Coronary artery (tissue), 2 donors: ENCODE data around the gene THYN1.

Experiments used
- DNase-seq: peaks from one replicate; pipeline ENCODE4 v3.0.0-alpha.2; 2017; ENCODE audit warnings: low spot score
- H3K27ac ChIP-seq, 2 donors: fragments of 200-600 bp; sonication (generic); one replicate each; pipeline ENCODE4 v1.5.1; 2016 to 2019
- H3K4me3 ChIP-seq: fragments of 200-600 bp; sonication (generic); 2 replicates; pipeline ENCODE4 v1.5.1; 2016; ENCODE audit warnings: mild to moderate bottlenecking, moderate library complexity
- TF ChIP-seq, protein P1 (sequence below): fragments of 200-600 bp; sonication (generic); IDR thresholded peaks from one replicate; pipeline ENCODE4 v1.5.1; 2019; ENCODE audit warnings: antibody characterized with exemption

The THYN1 gene

DNA sequence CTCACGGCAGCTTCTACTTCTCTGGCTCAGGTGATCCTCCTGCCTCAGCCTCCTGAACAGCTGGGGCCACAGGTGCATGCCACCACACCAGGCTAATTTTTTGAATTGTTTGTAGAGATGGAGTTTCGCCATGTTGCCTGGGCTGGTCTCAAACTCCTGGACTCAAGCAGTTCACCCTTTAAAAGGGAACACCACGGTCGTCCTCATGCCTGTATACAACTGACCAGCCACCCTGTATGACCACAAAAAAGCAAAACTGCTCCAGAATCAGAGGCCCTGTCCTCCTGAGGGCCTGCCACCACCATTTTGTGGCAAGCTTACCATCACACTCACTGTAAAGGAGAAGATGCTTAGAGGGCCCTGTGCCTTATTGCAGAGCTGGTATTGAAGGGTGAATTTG is 25.2 kb upstream of the THYN1 start:
- Histone ChIP-seq H3K4me3 (no peak overlapping the region), H3K27ac (no peak overlapping the region)
- DNase-seq = no peak
- TF ChIP-seq, protein P1, sequence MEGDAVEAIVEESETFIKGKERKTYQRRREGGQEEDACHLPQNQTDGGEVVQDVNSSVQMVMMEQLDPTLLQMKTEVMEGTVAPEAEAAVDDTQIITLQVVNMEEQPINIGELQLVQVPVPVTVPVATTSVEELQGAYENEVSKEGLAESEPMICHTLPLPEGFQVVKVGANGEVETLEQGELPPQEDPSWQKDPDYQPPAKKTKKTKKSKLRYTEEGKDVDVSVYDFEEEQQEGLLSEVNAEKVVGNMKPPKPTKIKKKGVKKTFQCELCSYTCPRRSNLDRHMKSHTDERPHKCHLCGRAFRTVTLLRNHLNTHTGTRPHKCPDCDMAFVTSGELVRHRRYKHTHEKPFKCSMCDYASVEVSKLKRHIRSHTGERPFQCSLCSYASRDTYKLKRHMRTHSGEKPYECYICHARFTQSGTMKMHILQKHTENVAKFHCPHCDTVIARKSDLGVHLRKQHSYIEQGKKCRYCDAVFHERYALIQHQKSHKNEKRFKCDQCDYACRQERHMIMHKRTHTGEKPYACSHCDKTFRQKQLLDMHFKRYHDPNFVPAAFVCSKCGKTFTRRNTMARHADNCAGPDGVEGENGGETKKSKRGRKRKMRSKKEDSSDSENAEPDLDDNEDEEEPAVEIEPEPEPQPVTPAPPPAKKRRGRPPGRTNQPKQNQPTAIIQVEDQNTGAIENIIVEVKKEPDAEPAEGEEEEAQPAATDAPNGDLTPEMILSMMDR = no peak

DNA sequence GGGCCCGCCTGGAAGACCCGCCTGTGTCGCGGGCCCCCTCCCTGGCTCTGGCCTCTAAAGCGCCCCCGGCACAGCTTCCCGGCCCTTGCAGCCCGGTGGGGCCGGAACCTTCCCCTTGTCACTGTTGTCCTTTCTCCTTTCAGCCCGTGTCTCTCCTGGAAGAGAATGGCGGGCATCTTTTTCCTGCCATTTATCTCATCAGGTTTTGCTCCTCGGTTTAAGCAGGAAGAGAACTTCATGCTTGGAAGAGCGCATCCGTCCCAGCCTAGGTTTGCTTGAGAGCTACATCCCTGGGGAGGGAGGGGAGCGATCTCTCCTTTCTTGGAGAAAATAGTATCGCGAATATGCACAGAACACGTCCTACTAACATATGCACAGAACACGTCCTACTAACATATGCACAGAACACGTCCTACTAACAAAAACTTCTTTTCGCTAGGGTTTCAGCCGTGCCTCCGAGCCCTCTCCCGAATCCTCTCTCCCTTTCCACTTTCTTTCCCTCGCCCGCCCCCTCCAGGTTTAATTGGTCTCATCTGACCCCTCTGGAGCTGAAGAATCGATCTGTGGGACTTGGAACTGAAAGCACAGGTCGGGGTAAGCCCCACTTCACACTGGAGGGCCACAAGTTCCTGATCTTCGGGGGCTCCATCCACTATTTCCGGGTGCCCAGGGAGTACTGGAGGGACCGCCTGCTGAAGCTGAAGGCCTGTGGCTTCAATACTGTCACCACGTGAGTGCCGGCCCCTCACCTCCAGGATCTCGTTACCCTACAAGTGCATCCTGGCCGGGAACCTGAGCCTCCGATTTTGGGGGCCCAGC is 24.2 kb upstream of the THYN1 start:
- Histone ChIP-seq H3K27ac (no peak overlapping the region), H3K4me3 (peak overlapping the region; percentile 60)
- DNase-seq = no peak
- TF ChIP-seq, protein P1 = no peak

GRCh38 chr11:134276396-134277182 is 23.4 kb upstream of the THYN1 start:
- Histone ChIP-seq H3K4me3 (peak overlapping the region; percentile 60), H3K27ac (no peak overlapping the region)
- DNase-seq = no peak
- TF ChIP-seq, protein P1 = no peak

DNA sequence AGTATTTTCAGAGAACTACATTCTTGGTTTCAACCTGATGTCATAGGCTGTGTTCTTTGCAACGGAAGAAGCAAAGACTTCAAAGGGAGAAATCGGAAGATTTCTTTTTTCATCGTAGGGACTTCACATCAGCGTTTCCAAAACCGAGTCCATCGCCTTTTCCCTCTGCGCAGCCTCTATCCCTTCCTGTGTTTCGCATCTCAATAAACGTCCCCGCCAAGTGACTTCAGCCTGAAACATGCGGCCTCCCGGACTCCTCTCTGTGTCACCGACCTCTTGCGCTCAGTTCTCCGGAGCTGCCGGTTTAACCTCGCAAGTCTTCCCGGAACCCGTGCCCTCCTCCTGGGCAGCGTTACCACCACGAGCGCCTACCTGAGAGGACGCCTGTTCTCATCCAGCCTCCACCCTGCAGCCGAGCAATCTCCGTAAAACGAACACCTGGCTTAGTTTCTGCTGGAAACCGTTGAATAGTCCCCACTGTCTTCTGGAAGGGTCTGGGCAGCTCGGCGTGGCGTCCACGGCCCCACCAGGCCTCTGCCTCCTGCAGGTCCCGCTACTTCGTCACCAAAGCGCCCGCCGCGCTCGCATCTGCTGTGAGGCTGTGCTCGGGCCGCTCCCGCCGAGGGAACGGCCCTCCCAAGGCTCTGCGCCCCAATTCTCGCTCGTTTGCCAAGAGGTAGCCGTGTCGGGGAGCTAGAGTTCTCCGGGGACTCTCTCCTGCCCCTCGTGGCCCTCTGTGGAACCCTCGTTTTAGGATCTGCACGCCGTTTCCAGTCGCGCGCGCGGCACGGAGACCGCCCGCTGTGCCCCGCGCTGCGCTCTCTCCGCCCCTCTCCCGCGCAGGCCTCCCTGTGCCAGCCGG is 22.6 kb upstream of the THYN1 start, which contains the start of gene GLB1L3:
GLB1L3 (plus strand) TSS at position 846 of the 862 bp plus-strand sequence. CDS start 362 bp downstream, outside the sequence.
- TF ChIP-seq, protein P1 = no peak
- Histone ChIP-seq H3K4me3 (peak within 1 kb of the TSS; percentile 60), H3K27ac (no peak within 1 kb of the TSS)
- no peak for DNase-seq

DNA sequence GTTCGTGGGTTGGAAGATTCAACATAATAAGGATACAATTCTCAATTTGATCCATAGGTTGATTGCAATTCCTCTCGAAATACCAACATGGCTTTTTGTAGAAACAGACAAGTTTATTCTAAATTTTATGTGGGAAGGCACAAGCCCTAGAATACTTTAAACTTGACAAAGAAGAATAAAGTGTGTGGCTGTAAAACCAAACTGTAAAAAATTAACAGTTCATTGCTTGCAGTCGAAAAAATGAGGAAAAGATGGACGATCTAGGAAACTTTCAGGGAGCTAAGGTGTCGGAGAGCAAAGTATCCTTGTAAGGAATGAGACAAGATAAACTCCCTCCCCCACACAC is 22.0 kb upstream of the THYN1 start:
- H3K4me3 ChIP-seq = no peak overlapping the region

GRCh38 chr11:134273317-134273712 is 20.2 kb upstream of the THYN1 start:
- DNase-seq = no peak
- no peak overlapping the region for H3K27ac ChIP-seq
- no peak overlapping the region for H3K4me3 ChIP-seq
- TF ChIP-seq, protein P1 = no peak

More for the DNA sequence above, 22.0 kb upstream of the THYN1 start:
- TF ChIP-seq, protein P1 = no peak
- H3K27ac ChIP-seq = no peak overlapping the region
- no peak for DNase-seq
